ENCODE results near the gene CCDC14.

The CCDC14 gene

GRCh38 chr3:123919353-123919752 lies 41.7 kb downstream of the CCDC14 start:
- DNase-seq (ENCODE audit: extremely low spot score) = no peak
- ChIA-PET CTCF (no interaction called here), POLR2A (no interaction called here)
- TF ChIP-seq CTCF (IDR thresholded peaks at IDR 0.05; ENCODE audit: control extremely low read depth, extremely low read depth, low read depth, missing control alignments) = no peak

- no peak for TF ChIP-seq CTCF (IDR thresholded peaks at IDR 0.05; ENCODE audit: control extremely low read depth, extremely low read depth, low read depth, missing control alignments)
- POLR2A ChIA-PET = no interaction called here
- CTCF ChIA-PET = interaction anchor here (1.0 to 1.3 kb wide), 2 partner anchors 9 to 21 kb away, joined by 3 read pairs; no protein-coding TSS in a partner anchor
- no peak for DNase-seq (ENCODE audit: extremely low spot score)
Observed at GRCh38 chr3:123914829-123915228, 46.2 kb downstream of the CCDC14 start.

- POLR2A ChIA-PET = no interaction called here
- CTCF ChIA-PET = no interaction called here
- no peak for TF ChIP-seq CTCF (IDR thresholded peaks at IDR 0.05; ENCODE audit: control extremely low read depth, extremely low read depth, low read depth, missing control alignments)
- no peak for DNase-seq (ENCODE audit: extremely low spot score)
Observed at GRCh38 chr3:123909785-123910184, 51.2 kb downstream of the CCDC14 start.

GRCh38 chr3:123907720-123908119 lies 53.3 kb downstream of the CCDC14 start:
- DNase-seq (ENCODE audit: extremely low spot score) = no peak
- ChIA-PET POLR2A (no interaction called here), CTCF (interaction anchor here (1.2 to 1.4 kb wide), 2 partner anchors 8 to 10 kb away, joined by 3 to 4 read pairs; no protein-coding TSS in a partner anchor)
- no peak for TF ChIP-seq CTCF (IDR thresholded peaks at IDR 0.05; ENCODE audit: control extremely low read depth, extremely low read depth, low read depth, missing control alignments)

GRCh38 chr3:123899300-123899865 lies 61.6 kb downstream of the CCDC14 start:
- no peak for DNase-seq (ENCODE audit: extremely low spot score)
- TF ChIP-seq CTCF (IDR thresholded peaks at IDR 0.05; ENCODE audit: control extremely low read depth, extremely low read depth, low read depth, missing control alignments) = no peak
- ChIA-PET POLR2A (no interaction called here), CTCF (interaction anchor here (1.3 kb wide), 1 partner anchor 10 kb away, joined by 3 read pairs; no protein-coding TSS in a partner anchor)

GRCh38 chr3:123893012-123893411 lies 68.0 kb downstream of the CCDC14 start:
- no peak for TF ChIP-seq CTCF (IDR thresholded peaks at IDR 0.05; ENCODE audit: control extremely low read depth, extremely low read depth, low read depth, missing control alignments)
- ChIA-PET CTCF (no interaction called here), POLR2A (no interaction called here)
- DNase-seq (ENCODE audit: extremely low spot score) = no peak

All from GM10248 (cell line).